Keratinocyte (primary cell): ENCODE results near the gene GATAD2B. TPM values are rescaled to one million over a fixed set of nuclear protein-coding genes. Genes with fewer than 3 reads are reported as not detected.

Experiments
- DNase-seq: peaks from one replicate; pipeline ENCODE4 v3.0.0-alpha.2; 2011; ENCODE audit warnings: low read depth, missing footprints, low spot score
- FAIRE-seq: peaks from 2 replicates; lab custom pipeline; 2011; peaks lifted over from hg19 to GRCh38; lab: Jason Lieb, UNC
- H2AFZ ChIP-seq: 2 replicates; pipeline ENCODE4 v1.6.0; 2012; ENCODE audit warnings: low read length, control low read depth, inconsistent platforms; ENCODE audit not compliant: control insufficient read depth
- H3K27ac ChIP-seq: 2 replicates; pipeline ENCODE4 v1.5.1; 2011; ENCODE audit warnings: low read length; ENCODE audit not compliant: control insufficient read depth, insufficient read depth
- H3K27me3 ChIP-seq: 3 replicates; pipeline ENCODE4 v1.6.0; 2011; ENCODE audit warnings: low read length; ENCODE audit not compliant: control insufficient read depth, insufficient read depth; ENCODE audit errors: extremely low read depth
- H3K36me3 ChIP-seq, 2 experiments: 2 replicates in 1 of 2; 3 replicates in 1 of 2; pipeline ENCODE4 v1.5.1; 2011; ENCODE audit warnings: low read length in 2 of 2, mild to moderate bottlenecking in 1 of 2; ENCODE audit not compliant: control insufficient read depth in 2 of 2, insufficient read depth in 2 of 2; ENCODE audit errors: extremely low read depth in 1 of 2
- H3K4me1 ChIP-seq: 3 replicates; pipeline ENCODE4 v1.5.1; 2011; ENCODE audit warnings: low read length; ENCODE audit not compliant: control insufficient read depth, insufficient read depth; ENCODE audit errors: extremely low read depth
- H3K4me2 ChIP-seq: 3 replicates; pipeline ENCODE4 v1.6.0; 2011; ENCODE audit warnings: low read depth, low read length; ENCODE audit not compliant: control insufficient read depth, insufficient read depth; ENCODE audit errors: extremely low read depth
- H3K4me3 ChIP-seq, 3 experiments: fragments of 200-600 bp in 1 of 3; sonication (generic) in 1 of 3; 2 replicates in 2 of 3; 3 replicates in 1 of 3; pipeline ENCODE4 v1.5.1; 2011 to 2016; ENCODE audit warnings: low read length in 3 of 3, mild to moderate bottlenecking in 3 of 3, control low read depth in 2 of 3, inconsistent platforms in 1 of 3, low read depth in 1 of 3, mixed read lengths in 1 of 3, mixed run types in 1 of 3, moderate library complexity in 1 of 3; ENCODE audit not compliant: control insufficient read depth in 2 of 3, insufficient read depth in 2 of 3; ENCODE audit errors: extremely low read depth in 1 of 3
- H3K79me2 ChIP-seq: 2 replicates; pipeline ENCODE4 v1.6.0; 2012; ENCODE audit warnings: low read length; ENCODE audit not compliant: control insufficient read depth, insufficient read depth
- H3K9ac ChIP-seq: 3 replicates; pipeline ENCODE4 v1.6.0; 2011; ENCODE audit warnings: low read length; ENCODE audit not compliant: control insufficient read depth, insufficient read depth; ENCODE audit errors: extremely low read depth
- H3K9me1 ChIP-seq: 3 replicates; pipeline ENCODE4 v1.6.0; 2011; ENCODE audit warnings: low read length; ENCODE audit not compliant: control insufficient read depth, insufficient read depth; ENCODE audit errors: extremely low read depth
- H3K9me3 ChIP-seq: 2 replicates; pipeline ENCODE4 v1.5.1; 2012; ENCODE audit warnings: low read depth, low read length; ENCODE audit not compliant: control insufficient read depth
- H4K20me1 ChIP-seq: 3 replicates; pipeline ENCODE4 v1.6.0; 2011; ENCODE audit warnings: low read length; ENCODE audit not compliant: control insufficient read depth, insufficient read depth; ENCODE audit errors: extremely low read depth
- EZH2 ChIP-seq: IDR thresholded peaks from one replicate; pipeline ENCODE4 v1.6.1; 2012; ENCODE audit warnings: inconsistent platforms, mild to moderate bottlenecking, low read length, moderate library complexity
- dilution Hi-C: fragments of 300-500 bp; cut with MboI; formaldehyde crosslinking; loops from one replicate; pipeline ENCODE4 v1.7.0; 2020; ENCODE audit warnings: low sequenced_read_pairs; ENCODE audit not compliant: extremely low pct_ligation_motif_present
- polyA plus RNA-seq, 5 experiments: library from polyadenylated mRNA; depleted of rRNA in 3 of 5; stranded (reverse) in 3 of 5; stranded (forward) in 1 of 5; unstranded in 1 of 5; fragments of >200 nt; gene quantifications; 1 replicate in 1 of 5; 2 replicates in 3 of 5; 3 replicates in 1 of 5; pipeline versions ENCODE4 v1.2.1 to v1.2.3, GENCODE V29; 2011 to 2012; ENCODE audit warnings: missing spikeins in 2 of 5, low read depth in 1 of 5, low replicate concordance in 1 of 5
- TF ChIP-seq, protein P1 (sequence below), 3 experiments: IDR thresholded peaks in 1 of 3; conservative IDR thresholded peaks in 1 of 3; optimal IDR thresholded peaks in 1 of 3; 2 replicates in 2 of 3; 3 replicates in 1 of 3; pipeline versions ENCODE3 to v1.5.1; 2011; ENCODE audit warnings: low read length in 3 of 3, mild to moderate bottlenecking in 3 of 3, moderate library complexity in 2 of 3, control low read depth in 1 of 3, inconsistent platforms in 1 of 3; ENCODE audit not compliant: insufficient read depth in 2 of 3; ENCODE audit errors: extremely low read depth in 1 of 3

The GATAD2B gene
- polyA plus RNA-seq, 1 donor (not counting 4 experiments of a cell fraction or from before 2014, with no cell fraction given): 6.1 TPM

DNA sequence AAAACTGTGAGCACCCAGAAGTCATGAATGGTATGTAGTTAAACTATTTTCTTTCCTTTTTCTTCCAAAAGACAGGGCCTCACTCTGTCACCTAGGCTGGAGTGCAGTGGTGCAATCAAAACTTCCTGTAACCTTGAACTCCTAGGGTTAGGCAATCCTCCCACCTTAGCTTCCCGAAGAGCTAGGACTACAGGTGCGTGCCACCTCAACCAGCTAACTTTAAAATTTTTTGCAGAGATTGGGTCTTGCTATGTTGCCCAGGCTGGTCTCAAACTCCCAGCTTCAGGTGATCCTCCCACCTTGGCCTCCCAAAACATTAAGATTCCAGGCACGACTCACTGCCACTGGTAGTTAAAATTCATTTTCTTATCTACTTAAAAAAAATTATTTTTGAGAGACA is 62.5 kb downstream of the GATAD2B start:
- no peak for TF ChIP-seq EZH2
- TF ChIP-seq, protein P1, sequence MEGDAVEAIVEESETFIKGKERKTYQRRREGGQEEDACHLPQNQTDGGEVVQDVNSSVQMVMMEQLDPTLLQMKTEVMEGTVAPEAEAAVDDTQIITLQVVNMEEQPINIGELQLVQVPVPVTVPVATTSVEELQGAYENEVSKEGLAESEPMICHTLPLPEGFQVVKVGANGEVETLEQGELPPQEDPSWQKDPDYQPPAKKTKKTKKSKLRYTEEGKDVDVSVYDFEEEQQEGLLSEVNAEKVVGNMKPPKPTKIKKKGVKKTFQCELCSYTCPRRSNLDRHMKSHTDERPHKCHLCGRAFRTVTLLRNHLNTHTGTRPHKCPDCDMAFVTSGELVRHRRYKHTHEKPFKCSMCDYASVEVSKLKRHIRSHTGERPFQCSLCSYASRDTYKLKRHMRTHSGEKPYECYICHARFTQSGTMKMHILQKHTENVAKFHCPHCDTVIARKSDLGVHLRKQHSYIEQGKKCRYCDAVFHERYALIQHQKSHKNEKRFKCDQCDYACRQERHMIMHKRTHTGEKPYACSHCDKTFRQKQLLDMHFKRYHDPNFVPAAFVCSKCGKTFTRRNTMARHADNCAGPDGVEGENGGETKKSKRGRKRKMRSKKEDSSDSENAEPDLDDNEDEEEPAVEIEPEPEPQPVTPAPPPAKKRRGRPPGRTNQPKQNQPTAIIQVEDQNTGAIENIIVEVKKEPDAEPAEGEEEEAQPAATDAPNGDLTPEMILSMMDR (optimal IDR thresholded peaks at IDR 0.05 in 1 of 3, IDR thresholded peaks at IDR 0.05 in 1 of 3, conservative IDR thresholded peaks at IDR 0.05 in 1 of 3; ENCODE audit: extremely low read depth in 1 of 3, insufficient read depth in 2 of 3, low read length in 3 of 3): no peak
- Histone ChIP-seq H3K4me2 (no peak overlapping the region), H3K79me2 (peaks cover 40% of the 10 kb centered on the region), H3K9me1 (no peaks in the 10 kb centered on the region), H3K9me3 (no peaks in the 10 kb centered on the region), H3K36me3 (peaks cover 0 to 3% of the 10 kb centered on the region in 2 experiments), H3K4me3 (no peak overlapping the region), H3K4me1 (no peaks in the 10 kb centered on the region), H3K27ac (no peak overlapping the region), H3K9ac (no peak overlapping the region), H2AFZ (no peak overlapping the region), H4K20me1 (no peaks in the 10 kb centered on the region), H3K27me3 (no peaks in the 10 kb centered on the region)
- dilution Hi-C loops: no loop called here
- DNase-seq (no peak), FAIRE-seq (no peak)

DNA sequence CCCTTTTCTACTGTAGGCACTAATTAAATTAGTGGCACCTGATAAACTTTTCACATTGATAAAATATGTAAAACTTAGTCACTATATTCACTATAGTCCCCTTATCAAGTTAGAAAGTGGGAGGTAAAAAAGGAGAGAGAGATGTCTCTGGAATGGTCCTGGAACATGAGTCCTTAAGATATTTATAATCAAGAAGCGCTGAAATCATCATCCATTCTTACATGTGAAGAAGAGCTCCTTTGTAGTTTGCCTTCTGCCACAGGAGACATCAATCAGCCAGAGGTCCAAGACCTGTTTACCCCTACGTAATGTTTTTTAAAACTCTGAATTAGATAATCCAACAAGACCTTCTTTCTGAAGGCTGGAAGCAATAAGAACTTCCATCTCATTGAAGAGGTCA is 65.3 kb downstream of the GATAD2B start:
- no peak for TF ChIP-seq EZH2
- TF ChIP-seq, protein P1 (optimal IDR thresholded peaks at IDR 0.05 in 1 of 3, IDR thresholded peaks at IDR 0.05 in 1 of 3, conservative IDR thresholded peaks at IDR 0.05 in 1 of 3; ENCODE audit: extremely low read depth in 1 of 3, insufficient read depth in 2 of 3, low read length in 3 of 3): no peak
- Histone ChIP-seq H3K9me1 (no peaks in the 10 kb centered on the region), H3K79me2 (peaks cover 21% of the 10 kb centered on the region), H3K27me3 (no peaks in the 10 kb centered on the region), H3K9me3 (no peaks in the 10 kb centered on the region), H3K4me3 (no peak overlapping the region), H3K9ac (no peak overlapping the region), H3K36me3 (peaks cover 0 to 8% of the 10 kb centered on the region in 2 experiments), H3K4me1 (no peaks in the 10 kb centered on the region), H4K20me1 (no peaks in the 10 kb centered on the region), H2AFZ (no peak overlapping the region), H3K4me2 (no peak overlapping the region), H3K27ac (no peak overlapping the region)
- FAIRE-seq: no peak
- DNase-seq: no peak
- dilution Hi-C loops: no loop called here
